Neutrophil (primary cell): ENCODE results near the gene CHI3L1.

Experiments
- H3K27ac ChIP-seq: fragments of 200-600 bp; sonication (generic); 2 replicates; pipeline ENCODE4 v1.5.1; 2016; ENCODE audit warnings: mild to moderate bottlenecking, moderate library complexity
- H3K27me3 ChIP-seq: fragments of 200-600 bp; sonication (generic); 2 replicates; pipeline ENCODE4 v1.6.0; 2016; ENCODE audit warnings: mild to moderate bottlenecking
- H3K36me3 ChIP-seq: fragments of 200-600 bp; sonication (generic); 2 replicates; pipeline ENCODE4 v1.5.1; 2017
- H3K4me1 ChIP-seq, 2 experiments: fragments of 200-600 bp in 1 of 2; sonication (generic) in 1 of 2; 1 replicate in 1 of 2; 2 replicates in 1 of 2; pipeline versions ENCODE4 v1.5.1 to v1.6.1; 2013 to 2016; ENCODE audit warnings: low read depth in 1 of 2, low read length in 1 of 2, mild to moderate bottlenecking in 1 of 2, moderate library complexity in 1 of 2; ENCODE audit not compliant: control insufficient read depth in 1 of 2, insufficient read depth in 1 of 2
- H3K4me3 ChIP-seq, 2 experiments: fragments of 200-600 bp in 1 of 2; sonication (generic) in 1 of 2; 1 replicate in 1 of 2; 2 replicates in 1 of 2; pipeline ENCODE4 v1.5.1; 2013 to 2016; ENCODE audit warnings: low read depth in 1 of 2, low read length in 1 of 2, mild to moderate bottlenecking in 1 of 2, moderate library complexity in 1 of 2
- H3K9me3 ChIP-seq: fragments of 200-600 bp; sonication (generic); 2 replicates; pipeline ENCODE4 v1.5.1; 2016
- TF ChIP-seq, protein P1 (sequence below): fragments of 200-600 bp; sonication (generic); IDR thresholded peaks from 2 replicates; pipeline ENCODE4 v1.5.1; 2016; ENCODE audit warnings: antibody characterized with exemption

The CHI3L1 gene

DNA sequence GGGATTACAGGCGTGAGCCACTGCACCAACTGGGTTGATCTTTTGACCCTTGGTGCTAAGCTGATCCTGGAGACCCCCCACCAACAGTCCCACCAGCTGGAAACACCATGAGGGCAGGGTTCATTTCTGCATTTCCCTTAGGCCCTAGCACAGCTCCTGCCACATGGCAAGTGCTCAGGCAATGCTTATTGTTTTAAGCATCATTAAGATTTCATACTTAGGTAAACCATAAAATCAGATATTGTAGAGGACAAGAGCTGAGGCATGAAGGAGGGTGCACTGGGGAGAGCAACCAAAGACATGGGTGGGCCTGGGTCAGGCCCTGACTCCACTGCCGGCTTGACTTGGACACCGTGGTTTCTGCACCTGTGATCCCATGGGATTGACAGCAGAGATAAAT, 25.3 kb upstream of the CHI3L1 start:
- H3K4me3 ChIP-seq, result no peak overlapping the region

DNA sequence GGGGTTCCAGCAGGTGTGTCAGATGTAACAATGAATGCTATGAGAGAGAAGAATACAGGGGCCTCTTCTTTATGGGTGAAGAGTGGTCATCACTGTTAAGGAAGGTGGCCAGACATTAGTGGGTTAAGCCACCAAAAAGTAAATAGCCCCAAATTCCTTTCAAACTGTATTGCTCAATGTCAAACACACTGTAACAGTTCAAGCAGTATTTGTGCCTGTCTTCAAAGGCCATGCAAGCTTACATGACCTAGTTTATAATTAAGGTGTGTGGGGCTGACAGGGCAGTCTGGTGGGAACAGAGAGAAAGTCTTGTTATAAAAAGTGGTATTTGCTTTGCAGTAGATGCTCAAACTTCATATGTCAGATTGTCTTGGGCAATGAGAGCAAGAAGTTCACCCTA, 24.5 kb upstream of the CHI3L1 start:
- H3K4me1 ChIP-seq, result peaks cover 20% of the 10 kb centered on the region in 2 experiments
- no peaks in the 10 kb centered on the region for H3K9me3 ChIP-seq
- H3K27me3 ChIP-seq, result no peaks in the 10 kb centered on the region
- no peaks in the 10 kb centered on the region for H3K36me3 ChIP-seq
- TF ChIP-seq, protein P1, sequence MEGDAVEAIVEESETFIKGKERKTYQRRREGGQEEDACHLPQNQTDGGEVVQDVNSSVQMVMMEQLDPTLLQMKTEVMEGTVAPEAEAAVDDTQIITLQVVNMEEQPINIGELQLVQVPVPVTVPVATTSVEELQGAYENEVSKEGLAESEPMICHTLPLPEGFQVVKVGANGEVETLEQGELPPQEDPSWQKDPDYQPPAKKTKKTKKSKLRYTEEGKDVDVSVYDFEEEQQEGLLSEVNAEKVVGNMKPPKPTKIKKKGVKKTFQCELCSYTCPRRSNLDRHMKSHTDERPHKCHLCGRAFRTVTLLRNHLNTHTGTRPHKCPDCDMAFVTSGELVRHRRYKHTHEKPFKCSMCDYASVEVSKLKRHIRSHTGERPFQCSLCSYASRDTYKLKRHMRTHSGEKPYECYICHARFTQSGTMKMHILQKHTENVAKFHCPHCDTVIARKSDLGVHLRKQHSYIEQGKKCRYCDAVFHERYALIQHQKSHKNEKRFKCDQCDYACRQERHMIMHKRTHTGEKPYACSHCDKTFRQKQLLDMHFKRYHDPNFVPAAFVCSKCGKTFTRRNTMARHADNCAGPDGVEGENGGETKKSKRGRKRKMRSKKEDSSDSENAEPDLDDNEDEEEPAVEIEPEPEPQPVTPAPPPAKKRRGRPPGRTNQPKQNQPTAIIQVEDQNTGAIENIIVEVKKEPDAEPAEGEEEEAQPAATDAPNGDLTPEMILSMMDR, result no peak
- no peak overlapping the region for H3K27ac ChIP-seq
- no peak overlapping the region for H3K4me3 ChIP-seq

More for the DNA sequence above, 25.3 kb upstream of the CHI3L1 start:
- H3K27me3 ChIP-seq, result no peaks in the 10 kb centered on the region
- TF ChIP-seq, protein P1, result no peak
- no peak overlapping the region for H3K27ac ChIP-seq
- H3K9me3 ChIP-seq, result no peaks in the 10 kb centered on the region
- no peaks in the 10 kb centered on the region for H3K36me3 ChIP-seq
- peaks cover 28 to 29% of the 10 kb centered on the region in 2 experiments for H3K4me1 ChIP-seq

DNA sequence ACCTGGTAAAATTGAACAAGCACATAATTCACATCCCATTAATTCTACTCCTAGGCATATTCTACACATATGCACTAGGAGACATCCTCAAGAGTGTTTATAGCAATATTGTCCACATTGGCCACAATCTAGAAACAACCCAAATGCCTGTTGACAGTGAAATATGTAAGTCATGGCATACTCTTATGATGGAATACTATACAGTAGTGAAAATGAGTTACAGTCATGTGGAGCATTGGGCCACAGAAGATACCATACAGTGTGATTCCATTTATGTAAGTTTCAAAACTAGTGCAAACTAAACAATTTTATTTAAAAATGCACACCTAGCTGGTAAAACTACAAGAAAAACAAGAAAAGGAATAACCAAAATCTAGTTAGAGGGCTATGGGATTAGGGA, 23.8 kb upstream of the CHI3L1 start:
- Histone ChIP-seq H3K27ac (no peak overlapping the region), H3K4me3 (no peak overlapping the region), H3K27me3 (no peaks in the 10 kb centered on the region), H3K4me1 (peaks cover 16 to 19% of the 10 kb centered on the region in 2 experiments), H3K9me3 (no peaks in the 10 kb centered on the region), H3K36me3 (no peaks in the 10 kb centered on the region)
- TF ChIP-seq, protein P1, result no peak

DNA sequence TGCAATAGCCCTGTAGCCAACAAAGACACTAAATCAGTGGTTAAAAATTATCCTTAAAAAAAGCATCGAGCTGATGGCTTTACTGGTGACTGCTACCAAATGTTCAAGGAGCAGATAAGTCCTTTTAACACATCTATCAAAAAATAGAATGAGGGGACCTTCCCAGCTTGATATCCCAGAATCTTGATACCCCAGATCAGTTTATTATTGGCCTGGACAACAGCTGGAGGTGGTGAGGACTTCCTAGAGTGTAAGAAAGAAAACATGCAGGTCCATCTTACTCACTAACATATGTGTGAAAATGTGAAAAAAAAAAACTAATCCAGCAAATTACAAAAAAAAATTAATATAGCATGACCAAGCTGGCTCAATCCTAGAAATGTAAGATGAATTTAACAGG, 21.7 kb upstream of the CHI3L1 start:
- Histone ChIP-seq H3K36me3 (no peaks in the 10 kb centered on the region), H3K4me3 (no peak overlapping the region), H3K27ac (no peak overlapping the region), H3K4me1 (peaks cover 23 to 28% of the 10 kb centered on the region in 2 experiments), H3K9me3 (no peaks in the 10 kb centered on the region), H3K27me3 (no peaks in the 10 kb centered on the region)
- TF ChIP-seq, protein P1, result no peak

DNA sequence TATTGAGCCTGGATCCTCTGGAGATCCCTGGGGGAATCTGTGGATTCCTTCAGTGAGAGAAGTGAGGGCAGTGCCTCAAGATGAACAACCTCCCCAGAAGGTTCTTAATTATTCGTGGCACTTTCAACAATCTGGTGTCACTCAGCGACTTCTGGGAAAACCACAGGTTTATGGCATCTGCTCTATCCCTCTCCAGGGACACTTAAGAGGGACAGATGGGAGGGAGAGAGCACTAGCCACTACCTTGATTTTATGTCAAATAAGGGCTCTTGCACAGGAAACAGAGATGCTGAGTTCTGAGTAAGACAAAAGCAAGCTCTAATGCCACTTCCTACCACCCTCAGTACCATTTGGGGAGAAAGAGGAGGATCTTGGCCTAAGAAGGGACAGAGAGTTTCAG, 21.2 kb upstream of the CHI3L1 start:
- TF ChIP-seq, protein P1, result no peak
- no peak overlapping the region for H3K27ac ChIP-seq

DNA sequence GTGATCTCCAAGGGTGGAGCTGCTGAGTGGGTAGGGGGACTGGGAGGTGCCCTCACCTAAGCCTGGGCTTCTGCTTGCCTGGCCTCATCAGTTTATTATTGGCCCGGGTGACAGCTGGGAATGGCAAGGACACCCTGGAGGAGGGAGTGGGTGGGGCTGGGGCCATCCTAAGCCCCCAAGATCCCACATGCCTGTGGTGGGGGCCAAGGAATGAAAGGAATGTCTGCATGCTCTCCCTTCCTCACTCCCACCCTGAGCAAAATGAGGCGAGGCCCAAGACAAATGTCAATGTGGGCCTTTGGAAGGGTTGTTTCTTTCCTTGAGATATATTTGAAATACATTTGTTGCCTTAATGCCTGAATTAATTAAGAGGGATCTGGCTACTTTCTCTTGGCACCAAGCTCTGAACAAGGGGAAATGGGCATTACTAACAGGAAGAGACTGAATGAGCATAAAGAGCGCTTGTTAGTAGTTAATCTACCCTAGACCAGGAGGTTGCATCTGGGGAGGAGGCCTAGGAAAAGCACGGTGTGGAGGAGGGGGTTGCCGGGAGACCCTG, 19.7 kb upstream of the CHI3L1 start:
- H3K27me3 ChIP-seq, result no peaks in the 10 kb centered on the region

More for the DNA sequence above, 21.2 kb upstream of the CHI3L1 start:
- H3K4me3 ChIP-seq, result no peak overlapping the region
- no peaks in the 10 kb centered on the region for H3K27me3 ChIP-seq
- H3K36me3 ChIP-seq, result no peaks in the 10 kb centered on the region
- H3K9me3 ChIP-seq, result no peaks in the 10 kb centered on the region
- H3K4me1 ChIP-seq, result peaks cover 27 to 32% of the 10 kb centered on the region in 2 experiments

More for the DNA sequence above, 19.7 kb upstream of the CHI3L1 start:
- Histone ChIP-seq H3K9me3 (no peaks in the 10 kb centered on the region), H3K36me3 (no peaks in the 10 kb centered on the region), H3K27ac (no peak overlapping the region), H3K4me3 (no peak overlapping the region), H3K4me1 (peaks cover 43 to 47% of the 10 kb centered on the region in 2 experiments)
- TF ChIP-seq, protein P1, result no peak
